ENCODE measurements around the gene CSPG4.

Gene CSPG4

GRCh38 chr15:75656331-75656730 lies 56.3 kb downstream of the CSPG4 start:
- ChIA-PET CTCF (interaction anchor here (0.8 to 1.6 kb wide), 2 partner anchors 9 to 29 kb away, joined by 3 read pairs; partner anchors contain the start of gene SNX33), POLR2A (no interaction called here)
- no peak overlapping the region for H3K4me3 ChIP-seq (ENCODE audit: low read depth, low read length)
- no peak for TF ChIP-seq CTCF (IDR thresholded peaks at IDR 0.05; ENCODE audit: insufficient read depth, low read length, missing control alignments)
- no peak for DNase-seq (ENCODE audit: low read depth, low spot score)

- DNase-seq (ENCODE audit: low read depth, low spot score): no peak
- ChIA-PET POLR2A (no interaction called here), CTCF (interaction anchor here (1.0 kb wide), 1 partner anchor 146 kb away, joined by 3 read pairs; no protein-coding TSS in a partner anchor)
- TF ChIP-seq CTCF (IDR thresholded peaks at IDR 0.05; ENCODE audit: insufficient read depth, low read length, missing control alignments): no peak
- H3K4me3 ChIP-seq (ENCODE audit: low read depth, low read length): no peak overlapping the region
Measured at GRCh38 chr15:75655931-75656330, 56.7 kb downstream of the CSPG4 start.

- no peak overlapping the region for H3K4me3 ChIP-seq (ENCODE audit: low read depth, low read length)
- TF ChIP-seq CTCF (IDR thresholded peaks at IDR 0.05; ENCODE audit: insufficient read depth, low read length, missing control alignments): no peak
- CTCF ChIA-PET: interaction anchor here (0.6 to 1.5 kb wide), 3 partner anchors 15 to 631 kb away, joined by 3 to 8 read pairs (median 4); partner anchors contain the start of gene IMP3
- POLR2A ChIA-PET: interaction anchor here (1.4 kb wide), 1 partner anchor 15 kb away, joined by 3 read pairs; the partner anchor contains the start of gene IMP3
- DNase-seq (ENCODE audit: low read depth, low spot score): no peak
Measured at GRCh38 chr15:75654201-75654907, 58.3 kb downstream of the CSPG4 start.

- no peak for DNase-seq (ENCODE audit: low read depth, low spot score)
- POLR2A ChIA-PET: no interaction called here
- CTCF ChIA-PET: interaction anchor here (0.6 to 1.5 kb wide), 3 partner anchors 14 to 632 kb away, joined by 3 to 8 read pairs (median 4); partner anchors contain the start of gene IMP3
- TF ChIP-seq CTCF (IDR thresholded peaks at IDR 0.05; ENCODE audit: insufficient read depth, low read length, missing control alignments): no peak
- peak overlapping the region; percentile 18; the same call in 1 of the 2 replicates for H3K4me3 ChIP-seq (ENCODE audit: low read depth, low read length)
Measured at GRCh38 chr15:75653347-75653913, 59.2 kb downstream of the CSPG4 start.

GRCh38 chr15:75651810-75652543 lies 60.7 kb downstream of the CSPG4 start:
- H3K4me3 ChIP-seq (ENCODE audit: low read depth, low read length): peak overlapping the region; percentile 87
- no peak for DNase-seq (ENCODE audit: low read depth, low spot score)
- POLR2A ChIA-PET: interaction anchor here (1.7 to 6.9 kb wide), 2 partner anchors 9 to 20 kb away, joined by 4 to 64 read pairs; no protein-coding TSS in a partner anchor
- no peak for TF ChIP-seq CTCF (IDR thresholded peaks at IDR 0.05; ENCODE audit: insufficient read depth, low read length, missing control alignments)
- CTCF ChIA-PET: interaction anchor here (0.6 to 1.2 kb wide), 3 partner anchors 10 to 149 kb away, joined by 3 to 4 read pairs (median 3); no protein-coding TSS in a partner anchor
